22Rv1 (cell line): ENCODE data around the gene HMCES.
"Not testable (repeated sequence)": the region's sequence is repeated elsewhere in the genome, so short reads cannot be mapped to it uniquely, and the experiment has no call there.

ENCODE experiments used
- CTCF ChIP-seq: fragments of 450-650 bp; IDR thresholded peaks from 2 replicates; pipeline ENCODE4 v1.5.1; 2017; ENCODE audit warnings: mild to moderate bottlenecking
- ZFX ChIP-seq: fragments of 450-650 bp; IDR thresholded peaks from 2 replicates; pipeline ENCODE4 v1.6.1; 2017; ENCODE audit warnings: antibody characterized with exemption, borderline replicate concordance

- not testable (repeated sequence) for TF ChIP-seq CTCF, ZFX
Measured at GRCh38 chr3:129337719-129338118, 59.0 kb downstream of the HMCES start.
